22Rv1 (cell line): ENCODE measurements around the gene POGZ.

ENCODE experiments used
- CTCF ChIP-seq: fragments of 450-650 bp; IDR thresholded peaks from 2 replicates; pipeline ENCODE4 v1.5.1; 2017; ENCODE audit warnings: mild to moderate bottlenecking
- ZFX ChIP-seq: fragments of 450-650 bp; IDR thresholded peaks from 2 replicates; pipeline ENCODE4 v1.6.1; 2017; ENCODE audit warnings: antibody characterized with exemption, borderline replicate concordance

DNA sequence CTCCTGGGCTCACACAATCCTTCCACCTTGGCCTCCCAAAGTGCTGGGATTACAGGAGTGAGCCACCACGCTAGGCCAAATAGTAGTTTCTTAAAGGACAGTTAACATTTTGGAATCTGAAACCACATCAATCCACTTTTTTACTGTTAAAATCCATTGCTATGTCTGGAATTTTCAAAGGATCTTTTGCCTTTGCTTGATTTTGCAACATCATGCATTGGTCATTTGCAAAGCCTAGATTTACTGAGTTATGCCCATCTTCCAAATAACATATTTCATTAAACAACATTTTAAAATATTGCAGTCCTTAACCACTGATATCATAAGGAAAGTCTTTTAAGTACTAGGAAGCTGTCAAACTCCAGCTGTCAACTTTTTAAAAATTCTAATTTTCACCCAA, 3.3 kb downstream of the POGZ start:
- no peak for TF ChIP-seq CTCF
- no peak for TF ChIP-seq ZFX
